Esophagus muscularis mucosa (tissue), 4 donors: Measurements from ENCODE around the gene ABCB10.

ENCODE experiments used
- CTCF ChIP-seq, 3 experiments: fragments of 200-600 bp in 2 of 3; fragments of 450-650 bp in 1 of 3; sonication (generic) in 2 of 3; IDR thresholded peaks; one replicate each; pipeline ENCODE4 v1.5.1; 2017 to 2019; ENCODE audit warnings: antibody characterized with exemption in 3 of 3, mild to moderate bottlenecking in 2 of 3, moderate library complexity in 1 of 3
- EP300 ChIP-seq: sonication (generic); formaldehyde crosslinking; IDR thresholded peaks from one replicate; pipeline ENCODE4 v1.6.1; 2017; ENCODE audit warnings: antibody characterized with exemption
- POLR2A ChIP-seq: fragments of 450-650 bp; IDR thresholded peaks from one replicate; pipeline ENCODE4 v1.6.1; 2017; ENCODE audit warnings: antibody characterized with exemption, moderate library complexity, mild to moderate bottlenecking, low read depth
- POLR2AphosphoS5 ChIP-seq, 2 donors: sonication (generic); formaldehyde crosslinking; IDR thresholded peaks; one replicate each; pipeline ENCODE4 v1.6.1; 2017; ENCODE audit warnings: antibody characterized with exemption in 2 of 2

GRCh38 chr1:229578168-229579058 lies 19.9 kb upstream of the ABCB10 start:
- TF ChIP-seq CTCF (IDR thresholded peaks at IDR 0.05), result no peak
- TF ChIP-seq POLR2A, result no peak
- no peak for TF ChIP-seq POLR2AphosphoS5 (IDR thresholded peaks at IDR 0.05)
- TF ChIP-seq EP300, result no peak
